ENCODE data around the gene MFAP3.

GRCh38 chr5:154103233-154103632 lies 64.5 kb downstream of the MFAP3 start:
- TF ChIP-seq, protein P1, sequence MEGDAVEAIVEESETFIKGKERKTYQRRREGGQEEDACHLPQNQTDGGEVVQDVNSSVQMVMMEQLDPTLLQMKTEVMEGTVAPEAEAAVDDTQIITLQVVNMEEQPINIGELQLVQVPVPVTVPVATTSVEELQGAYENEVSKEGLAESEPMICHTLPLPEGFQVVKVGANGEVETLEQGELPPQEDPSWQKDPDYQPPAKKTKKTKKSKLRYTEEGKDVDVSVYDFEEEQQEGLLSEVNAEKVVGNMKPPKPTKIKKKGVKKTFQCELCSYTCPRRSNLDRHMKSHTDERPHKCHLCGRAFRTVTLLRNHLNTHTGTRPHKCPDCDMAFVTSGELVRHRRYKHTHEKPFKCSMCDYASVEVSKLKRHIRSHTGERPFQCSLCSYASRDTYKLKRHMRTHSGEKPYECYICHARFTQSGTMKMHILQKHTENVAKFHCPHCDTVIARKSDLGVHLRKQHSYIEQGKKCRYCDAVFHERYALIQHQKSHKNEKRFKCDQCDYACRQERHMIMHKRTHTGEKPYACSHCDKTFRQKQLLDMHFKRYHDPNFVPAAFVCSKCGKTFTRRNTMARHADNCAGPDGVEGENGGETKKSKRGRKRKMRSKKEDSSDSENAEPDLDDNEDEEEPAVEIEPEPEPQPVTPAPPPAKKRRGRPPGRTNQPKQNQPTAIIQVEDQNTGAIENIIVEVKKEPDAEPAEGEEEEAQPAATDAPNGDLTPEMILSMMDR (IDR thresholded peaks at IDR 0.05): no peak
- TF ChIP-seq CHD2 (IDR thresholded peaks at IDR 0.05; ENCODE audit: low read length, partially characterized antibody) (no peak), RNF2 (IDR thresholded peaks at IDR 0.05; ENCODE audit: borderline replicate concordance, low read depth) (no peak), RAD21 (conservative IDR thresholded peaks at IDR 0.05 in 1 of 2, IDR thresholded peaks at IDR 0.05 in 1 of 2) (no peak), KDM1A (IDR thresholded peaks at IDR 0.05; ENCODE audit: low read depth) (no peak)
